ENCODE data around the gene KDM7A.
"Not testable (repeated sequence)": the region's sequence is repeated elsewhere in the genome, so short reads cannot be mapped to it uniquely, and the experiment has no call there.

Gene KDM7A

GRCh38 chr7:140176811-140177702 is at the start of gene KDM7A:
KDM7A (minus strand) TSS chr7:140176983; CDS start chr7:140176937, 46 bp downstream.
- DNase-seq (ENCODE audit: low read depth in 2 of 2) = peak; percentile 85 to 89

GRCh38 chr7:140225562-140226249 is 48.9 kb upstream of the KDM7A start:
- no peak for DNase-seq (ENCODE audit: low read depth in 2 of 2)

GRCh38 chr7:140223515-140224221 is 46.9 kb upstream of the KDM7A start:
- DNase-seq (ENCODE audit: low read depth in 2 of 2) = no peak

- no peak for DNase-seq (ENCODE audit: low read depth in 2 of 2)
Measured at GRCh38 chr7:140222814-140223213, 46.0 kb upstream of the KDM7A start.

GRCh38 chr7:140219672-140220524 is 43.1 kb upstream of the KDM7A start:
- no peak for DNase-seq (ENCODE audit: low read depth in 2 of 2)

GRCh38 chr7:140218656-140219055 is 41.9 kb upstream of the KDM7A start:
- no peak for DNase-seq (ENCODE audit: low read depth in 2 of 2)

DNA sequence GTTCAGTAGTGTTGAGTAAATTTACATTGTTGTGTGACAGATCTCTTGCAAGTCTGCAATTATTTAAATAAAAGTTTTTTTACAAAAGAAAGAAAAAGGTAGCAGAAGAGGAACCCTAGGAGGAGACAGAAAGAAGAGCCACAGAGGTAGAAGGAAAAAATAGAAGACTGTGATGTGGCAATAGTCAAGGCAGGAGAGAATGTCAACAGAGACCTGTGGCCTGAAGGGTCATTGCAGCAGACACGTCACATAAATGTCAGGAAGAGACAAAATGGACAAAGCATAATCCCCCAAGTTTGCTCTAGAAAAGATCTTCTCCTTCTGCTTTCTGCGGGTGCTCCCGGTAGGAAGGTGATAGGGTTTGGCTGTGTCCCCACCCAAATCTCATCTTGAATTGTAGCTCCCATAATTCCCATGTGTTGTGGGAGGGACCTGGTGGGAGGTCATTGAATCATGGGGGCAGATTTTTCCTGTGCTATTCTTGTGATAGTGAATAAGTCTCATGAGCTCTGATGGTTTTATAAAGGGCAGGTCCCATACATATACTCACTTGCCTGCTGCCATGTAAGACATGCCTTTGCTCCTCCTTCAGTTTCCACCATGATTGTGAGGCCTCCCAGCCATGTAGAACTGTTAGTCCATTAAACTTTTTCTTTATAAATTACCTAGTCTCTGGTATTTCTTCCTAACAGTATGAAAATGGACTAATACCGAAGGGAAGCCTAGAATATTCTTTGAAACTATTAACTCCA is 41.1 kb upstream of the KDM7A start:
- DNase-seq (ENCODE audit: low read depth in 2 of 2) = no peak

DNA sequence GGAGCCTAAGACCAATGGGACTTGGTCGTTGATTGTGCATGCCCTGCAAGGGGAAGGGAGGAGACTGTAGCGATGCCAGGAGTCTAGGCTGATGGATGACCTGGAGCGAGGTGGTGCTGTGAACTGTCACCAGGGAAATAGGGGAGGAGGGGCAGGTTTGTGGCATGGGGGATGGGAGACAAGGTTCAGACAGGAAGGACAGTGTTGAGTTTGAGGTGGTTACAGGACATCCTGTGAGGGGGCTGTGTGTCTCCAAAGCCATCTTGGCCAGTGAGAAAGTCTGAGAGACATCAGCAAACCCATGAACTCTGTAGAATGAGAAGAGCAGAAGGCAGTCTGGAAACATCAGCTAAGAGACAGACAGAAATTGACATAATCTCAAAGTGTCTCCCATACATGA is 38.5 kb upstream of the KDM7A start:
- DNase-seq (ENCODE audit: low read depth in 2 of 2) = no peak

GRCh38 chr7:140214075-140214684 is 37.4 kb upstream of the KDM7A start:
- no peak for DNase-seq (ENCODE audit: low read depth in 2 of 2)

GRCh38 chr7:140213684-140214074 is 36.9 kb upstream of the KDM7A start:
- DNase-seq (ENCODE audit: low read depth in 2 of 2) = no peak

GRCh38 chr7:140212100-140212881 is 35.5 kb upstream of the KDM7A start:
- DNase-seq (ENCODE audit: low read depth in 2 of 2) = no peak

- no peak for DNase-seq (ENCODE audit: low read depth in 2 of 2)
Measured at GRCh38 chr7:140211698-140212097, 34.9 kb upstream of the KDM7A start.

GRCh38 chr7:140209866-140210609 is 33.3 kb upstream of the KDM7A start:
- DNase-seq (ENCODE audit: low read depth in 2 of 2) = no peak

GRCh38 chr7:140206616-140207389 is 30.0 kb upstream of the KDM7A start:
- DNase-seq (ENCODE audit: low read depth in 2 of 2) = no peak

GRCh38 chr7:140205600-140205999 is 28.8 kb upstream of the KDM7A start:
- no peak for DNase-seq (ENCODE audit: low read depth in 2 of 2)

GRCh38 chr7:140203556-140203955 is 26.8 kb upstream of the KDM7A start:
- DNase-seq (ENCODE audit: low read depth in 2 of 2) = no peak

DNA sequence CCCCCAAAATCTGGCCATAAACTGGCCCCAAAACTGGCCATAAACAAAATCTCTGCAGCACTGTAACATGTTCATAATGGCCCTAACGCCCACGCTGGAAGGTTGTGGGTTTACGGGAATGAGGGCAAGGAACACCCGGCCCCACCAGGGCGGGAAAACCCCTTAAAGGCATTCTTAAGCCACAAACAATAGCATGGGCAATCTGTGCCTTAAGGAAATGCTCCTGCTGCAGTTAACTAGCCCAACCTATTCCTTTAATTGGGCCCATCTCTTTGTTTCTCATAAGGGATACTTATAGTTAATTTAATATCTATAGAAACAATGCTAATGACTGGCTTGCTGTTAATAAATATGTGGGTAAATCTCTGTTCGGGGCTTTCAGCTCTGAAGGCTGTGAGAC is 26.2 kb upstream of the KDM7A start:
- DNase-seq (ENCODE audit: low read depth in 2 of 2) = not testable (repeated sequence)

GRCh38 chr7:140201393-140201792 is 24.6 kb upstream of the KDM7A start:
- no peak for DNase-seq (ENCODE audit: low read depth in 2 of 2)

Data from stimulated activated CD8-positive, alpha-beta memory T cell treated with anti-CD3 and anti-CD28 coated beads, Interleukin-15, amount 100 ng/mL, for 4 hours (primary cell).